ENCODE data around the gene MPST.
"Not testable (repeated sequence)": the region's sequence is repeated elsewhere in the genome, so short reads cannot be mapped to it uniquely, and the experiment has no call there.

MPST gene

GRCh38 chr22:37060801-37061610 lies 41.5 kb downstream of the MPST start:
- DNase-seq (ENCODE audit: low read depth, low spot score): no peak

- no peak for DNase-seq (ENCODE audit: low read depth, low spot score)
Measured at GRCh38 chr22:37061611-37062375, 42.3 kb downstream of the MPST start.

- DNase-seq (ENCODE audit: low read depth, low spot score): no peak
Measured at GRCh38 chr22:37062376-37062675, 42.8 kb downstream of the MPST start.

- DNase-seq (ENCODE audit: low read depth, low spot score): no peak
Measured at GRCh38 chr22:37062702-37063381, 43.3 kb downstream of the MPST start.

- DNase-seq (ENCODE audit: low read depth, low spot score): no peak
Measured at GRCh38 chr22:37063431-37064420, 44.2 kb downstream of the MPST start.

- DNase-seq (ENCODE audit: low read depth, low spot score): no peak
Measured at GRCh38 chr22:37064553-37064952, 45.0 kb downstream of the MPST start.

- no peak for DNase-seq (ENCODE audit: low read depth, low spot score)
Measured at GRCh38 chr22:37065180-37065579, 45.6 kb downstream of the MPST start.

GRCh38 chr22:37065961-37066360 lies 46.4 kb downstream of the MPST start:
- DNase-seq (ENCODE audit: low read depth, low spot score): no peak

- DNase-seq (ENCODE audit: low read depth, low spot score): no peak
Measured at GRCh38 chr22:37067428-37067827, 47.9 kb downstream of the MPST start.

GRCh38 chr22:37068859-37069258 lies 49.3 kb downstream of the MPST start:
- no peak for DNase-seq (ENCODE audit: low read depth, low spot score)

GRCh38 chr22:37069319-37069718 lies 49.8 kb downstream of the MPST start:
- no peak for DNase-seq (ENCODE audit: low read depth, low spot score)

- no peak for DNase-seq (ENCODE audit: low read depth, low spot score)
Measured at GRCh38 chr22:37069719-37070118, 50.2 kb downstream of the MPST start.

- DNase-seq (ENCODE audit: low read depth, low spot score): no peak
Measured at GRCh38 chr22:37070334-37070733, 50.8 kb downstream of the MPST start.

GRCh38 chr22:37070744-37071143 lies 51.2 kb downstream of the MPST start:
- DNase-seq (ENCODE audit: low read depth, low spot score): no peak

GRCh38 chr22:37071850-37072592 lies 52.5 kb downstream of the MPST start:
- not testable (repeated sequence) for DNase-seq (ENCODE audit: low read depth, low spot score)

GRCh38 chr22:37072673-37073072 lies 53.1 kb downstream of the MPST start:
- DNase-seq (ENCODE audit: low read depth, low spot score): no peak

GRCh38 chr22:37074537-37074936 lies 55.0 kb downstream of the MPST start:
- DNase-seq (ENCODE audit: low read depth, low spot score): no peak

- DNase-seq (ENCODE audit: low read depth, low spot score): no peak
Measured at GRCh38 chr22:37075046-37075445, 55.5 kb downstream of the MPST start.

GRCh38 chr22:37075822-37076433 lies 56.4 kb downstream of the MPST start:
- no peak for DNase-seq (ENCODE audit: low read depth, low spot score)

GRCh38 chr22:37077802-37078448 lies 58.4 kb downstream of the MPST start:
- peak; percentile 67 for DNase-seq (ENCODE audit: low read depth, low spot score)
